HepG2 (cell line): ENCODE measurements around the gene CELF5. TPM values are rescaled to one million over a fixed set of nuclear protein-coding genes. Genes with fewer than 3 reads are reported as not detected.

Experiments
- ATAC-seq: fragments of 200-7000 bp; cut with Tn5 transposase; 3 replicates; pipeline ENCODE4 v1.9.1; 2020; ENCODE audit warnings: mild to moderate bottlenecking, moderate library complexity
- BruUV-seq: library from RNA; stranded (reverse); fragments of 400-500 nt; replicated peaks from 2 replicates; lab custom pipeline; 2021; lab: Mats Ljungman, UMichigan
- CTCF ChIA-PET: fragments of 300-600 bp; formaldehyde crosslinking; extraction: SDS; loops from one replicate; lab custom pipeline; 2021; ENCODE audit warnings: low total read pairs, inconsistent platforms, low intra/inter-chr PET ratio; lab: Yijun Ruan, JAX
- POLR2A ChIA-PET: fragments of 350-600 bp; sonication (Branson Sonifier 250); formaldehyde crosslinking; loops from one replicate; lab custom pipeline; 2020; ENCODE audit warnings: antibody characterized with exemption, inconsistent platforms; lab: Yijun Ruan, JAX
- DNase-seq: peaks from one replicate; pipeline ENCODE4 v3.0.0-alpha.2; 2015; ENCODE audit warnings: low spot score
- FAIRE-seq: peaks from 3 replicates; lab custom pipeline; 2011; peaks lifted over from hg19 to GRCh38; lab: Jason Lieb, UNC
- H2AFZ ChIP-seq: one replicate; pipeline ENCODE4 v1.6.1; 2011; ENCODE audit warnings: low read length, inconsistent platforms
- H3K27ac ChIP-seq: fragments of 300-600 bp; 3 replicates; pipeline ENCODE4 v1.8.0; 2011; ENCODE audit warnings: mixed run types, mild to moderate bottlenecking, mixed read lengths, low read length, inconsistent platforms; ENCODE audit not compliant: insufficient read depth; ENCODE audit errors: extremely low read length
- H3K27me3 ChIP-seq, 2 experiments: fragments of 200-600 bp in 1 of 2; 2 replicates in 1 of 2; 3 replicates in 1 of 2; pipeline versions ENCODE4 v1.6.0 to v1.8.0; 2011; ENCODE audit warnings: low read length in 2 of 2, mild to moderate bottlenecking in 2 of 2, moderate library complexity in 2 of 2, inconsistent platforms in 1 of 2; ENCODE audit not compliant: insufficient read depth in 2 of 2, control insufficient read depth in 1 of 2
- H3K36me3 ChIP-seq, 2 experiments: fragments of 200-600 bp in 1 of 2; replicated peaks in 1 of 2; 2 replicates in 1 of 2; 3 replicates in 1 of 2; pipeline versions ENCODE4 v1.5.1 to v1.8.0; 2011; ENCODE audit warnings: low read length in 2 of 2, inconsistent platforms in 1 of 2; ENCODE audit not compliant: insufficient read depth in 2 of 2, control insufficient read depth in 1 of 2
- H3K4me1 ChIP-seq: 2 replicates; pipeline ENCODE4 v1.5.1; 2012; ENCODE audit warnings: low read length, inconsistent platforms; ENCODE audit not compliant: insufficient read depth
- H3K4me2 ChIP-seq: 2 replicates; pipeline ENCODE4 v1.6.0; 2011; ENCODE audit warnings: low read depth, low read length, inconsistent platforms
- H3K4me3 ChIP-seq, 3 experiments: fragments of 200-600 bp in 1 of 3; sonication (generic), shearing (Covaris generic) in 1 of 3; replicated peaks in 1 of 3; 2 replicates each; pipeline ENCODE4 v1.5.1; 2011 to 2016; ENCODE audit warnings: low read length in 3 of 3, inconsistent platforms in 2 of 3, low read depth in 2 of 3, mild to moderate bottlenecking in 2 of 3, control low read depth in 1 of 3, mixed read lengths in 1 of 3; ENCODE audit not compliant: insufficient read depth in 1 of 3
- H3K79me2 ChIP-seq: one replicate; pipeline ENCODE4 v1.6.1; 2011; ENCODE audit warnings: low read length, inconsistent platforms; ENCODE audit not compliant: insufficient read depth
- H3K9ac ChIP-seq: 2 replicates; pipeline ENCODE4 v1.6.0; 2011; ENCODE audit warnings: mild to moderate bottlenecking, low read depth, low read length, inconsistent platforms; ENCODE audit not compliant: insufficient read depth
- H3K9me3 ChIP-seq: 2 replicates; pipeline ENCODE4 v1.5.1; 2012; ENCODE audit warnings: mild to moderate bottlenecking, low read length
- H4K20me1 ChIP-seq: 2 replicates; pipeline ENCODE4 v1.6.0; 2011; ENCODE audit warnings: inconsistent platforms, mild to moderate bottlenecking, low read length, moderate library complexity; ENCODE audit not compliant: insufficient read depth
- BCLAF1 ChIP-seq: fragments of 450-650 bp; IDR thresholded peaks from 2 replicates; pipeline ENCODE4 v1.6.1; 2017; ENCODE audit warnings: mild to moderate bottlenecking
- ZNF101 ChIP-seq: sonication (generic); formaldehyde crosslinking; IDR thresholded peaks from 2 replicates; pipeline ENCODE4 v1.4.0; 2020; ENCODE audit warnings: mild to moderate bottlenecking, low read depth, missing genetic modification reagents, borderline replicate concordance
- ZNF781 ChIP-seq: sonication (generic); formaldehyde crosslinking; IDR thresholded peaks from 2 replicates; pipeline ENCODE4 v1.5.1; 2020; ENCODE audit warnings: borderline replicate concordance, mild to moderate bottlenecking, missing genetic modification reagents; ENCODE audit errors: not compliant biosample characterization
- ZNF891 ChIP-seq: sonication (generic); formaldehyde crosslinking; IDR thresholded peaks from 2 replicates; pipeline ENCODE4 v1.5.0; 2020; ENCODE audit warnings: mild to moderate bottlenecking, missing genetic modification reagents
- ZSCAN21 ChIP-seq: sonication (generic); formaldehyde crosslinking; IDR thresholded peaks from 2 replicates; pipeline ENCODE4 v1.8.0; 2022; ENCODE audit warnings: mild to moderate bottlenecking, missing genetic modification reagents, moderate library complexity, borderline replicate concordance
- ZSCAN25 ChIP-seq: sonication (generic); formaldehyde crosslinking; IDR thresholded peaks from 2 replicates; pipeline ENCODE4 v1.8.0; 2022; ENCODE audit warnings: mild to moderate bottlenecking, missing genetic modification reagents
- WGBS: methylation state at CpG from one replicate; pipeline ENCODE4 v1.1.6; 2017; ENCODE audit warnings: low lambda C conversion rate; 5-methylcytosine and 5-hydroxymethylcytosine counted together
- in situ Hi-C: cut with HindIII; loops from 2 replicates; pipeline ENCODE4 v1.10.0; 2017; ENCODE audit warnings: low pct_unique_long_range_greater_than_20kb; ENCODE audit not compliant: extremely low pct_ligation_motif_present
- intact Hi-C: fragments of 100-400 bp; cut with micrococcal nuclease; formaldehyde crosslinking; loops from one replicate; pipeline ENCODE4 v1.10.0; 2022; ENCODE audit not compliant: unreplicated experiment
- polyA plus RNA-seq, 8 experiments: library from polyadenylated mRNA; depleted of rRNA in 3 of 8; stranded (reverse) in 7 of 8; unstranded in 1 of 8; fragments of >200 nt; fragmentation: Illumina TruSeq in 4 of 8; extraction: Trizol in 4 of 8; gene quantifications; 2 replicates each; pipeline versions ENCODE4 v1.2.1 to v1.2.3, GENCODE V29; 2011 to 2016; ENCODE audit warnings: low read depth in 4 of 8, missing spikeins in 1 of 8, mixed read lengths in 1 of 8; ENCODE audit not compliant: insufficient read depth in 1 of 8
- total RNA-seq, 5 experiments: library from RNA; depleted of rRNA; stranded (reverse); fragments of >200 nt; fragmentation: Illumina TruSeq; extraction: Trizol; gene quantifications; 2 replicates each; pipeline ENCODE4 v1.2.3, GENCODE V29; 2016; ENCODE audit warnings: low read depth in 1 of 5

Gene CELF5
- total and polyA plus RNA-seq, 2 of the 13 experiments (the other 11 are each of a cell fraction or from before 2014, with no cell fraction given), result 0.31 to 0.84 TPM

- CTCF ChIA-PET, result no interaction called here
- H4K20me1 ChIP-seq, result no peaks in the 10 kb centered on the region
- no peak for FAIRE-seq
Measured at GRCh38 chr19:3296034-3296433, 71.6 kb downstream of the CELF5 start.

More at GRCh38 chr19:3296034-3296433, 71.6 kb downstream of the CELF5 start:
- no peaks in the 10 kb centered on the region for H3K79me2 ChIP-seq
- no peaks in the 10 kb centered on the region for H3K36me3 ChIP-seq
- BruUV-seq, result no TSS peak
- TF ChIP-seq ZNF891 (CRISPR knock-in tag), result no peak
- no peak for TF ChIP-seq ZSCAN25 (CRISPR knock-in tag)
- no peak for TF ChIP-seq ZNF781 (CRISPR knock-in tag)
- no peak for TF ChIP-seq ZSCAN21
- no peak for TF ChIP-seq BCLAF1
- TF ChIP-seq ZNF101 (CRISPR knock-in tag), result no peak
- WGBS, result 40% methylated on average over 9 of the region's 9 CpGs
- in situ Hi-C loops, result no loop called here
- POLR2A ChIA-PET, result no interaction called here
- H3K4me3 ChIP-seq, result no peak overlapping the region
- no peak overlapping the region for H3K4me2 ChIP-seq
- no peaks in the 10 kb centered on the region for H3K9me3 ChIP-seq
- no peak overlapping the region for H2AFZ ChIP-seq
- ATAC-seq (no peak), DNase-seq (no peak)
- H3K9ac ChIP-seq, result no peak overlapping the region
- H3K27ac ChIP-seq, result no peak overlapping the region
- peaks cover 33% of the 10 kb centered on the region for H3K4me1 ChIP-seq
- H3K27me3 ChIP-seq, result peaks cover 2 to 17% of the 10 kb centered on the region in 2 experiments; a peak in 4 of 5 replicates
- intact Hi-C loops, result no loop called here
